HG03432 (cell line): ENCODE results near the gene SLC3A2.
"Not testable (repeated sequence)": the region's sequence is repeated elsewhere in the genome, so short reads cannot be mapped to it uniquely, and the experiment has no call there.

Experiments used
- ATAC-seq: cut with Tn5 transposase; IDR thresholded peaks from one replicate; pipeline ENCODE4 v1.9.1; 2021; ENCODE audit warnings: mild to moderate bottlenecking, moderate library complexity; ENCODE audit not compliant: unreplicated experiment

SLC3A2 gene

DNA sequence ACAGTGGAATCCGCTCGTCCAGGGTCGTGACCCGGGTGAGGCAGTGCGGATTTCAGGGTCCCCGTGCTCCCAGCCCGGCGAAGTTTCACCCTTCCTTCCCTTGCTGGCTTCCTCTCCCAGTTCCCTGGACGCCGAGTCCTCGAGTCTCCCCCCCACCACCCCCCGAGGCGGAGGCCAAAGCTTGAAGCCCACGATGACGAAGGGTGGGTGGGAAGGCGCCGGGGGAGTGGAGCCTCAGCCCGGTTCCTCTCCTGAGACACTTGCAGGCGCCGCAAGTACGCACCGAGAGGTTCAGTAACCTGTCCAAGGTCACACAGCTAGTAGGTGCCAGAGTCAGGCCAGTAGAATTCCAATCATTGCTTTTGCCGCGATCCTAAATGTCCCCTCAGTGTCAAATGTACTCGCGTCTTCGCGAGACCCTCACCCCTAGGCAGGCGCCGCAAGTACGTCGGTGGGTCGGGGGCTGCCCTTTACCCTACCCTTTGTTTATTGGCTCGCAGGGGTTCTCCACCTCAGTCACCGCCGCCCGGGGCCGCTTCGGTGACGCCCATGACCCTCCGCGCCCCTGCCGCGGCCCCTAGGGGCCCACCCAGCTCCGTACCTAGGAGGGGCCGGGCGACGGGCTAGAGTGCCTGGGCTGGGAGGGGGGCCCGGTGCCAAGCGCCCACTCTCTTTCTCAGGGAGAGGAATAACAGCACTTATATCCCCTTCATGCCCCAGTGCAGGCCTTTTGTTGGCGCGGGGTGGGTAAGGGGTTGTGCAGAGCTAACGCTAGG is 46.2 kb downstream of the SLC3A2 start:
- ATAC-seq = no peak

DNA sequence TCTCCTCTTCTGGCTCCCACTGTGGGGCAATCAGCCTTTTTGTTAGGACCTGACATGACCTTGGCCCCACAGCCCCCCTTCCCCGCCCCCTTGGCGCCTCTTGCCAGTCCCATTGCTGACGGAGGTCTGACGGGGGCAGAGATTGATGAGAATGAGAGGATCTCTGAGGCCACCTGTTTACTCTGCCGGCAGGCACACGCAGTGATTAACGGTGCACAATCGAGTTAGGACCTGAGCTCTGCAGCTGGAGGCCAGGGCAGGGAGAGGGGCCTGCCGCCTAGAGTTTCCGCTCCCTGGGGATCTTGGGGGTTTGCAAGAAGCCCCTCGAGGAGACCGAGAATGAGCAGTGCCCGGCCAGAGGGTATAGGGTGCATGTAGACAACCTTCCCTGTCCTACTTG is 47.3 kb downstream of the SLC3A2 start:
- no peak for ATAC-seq

DNA sequence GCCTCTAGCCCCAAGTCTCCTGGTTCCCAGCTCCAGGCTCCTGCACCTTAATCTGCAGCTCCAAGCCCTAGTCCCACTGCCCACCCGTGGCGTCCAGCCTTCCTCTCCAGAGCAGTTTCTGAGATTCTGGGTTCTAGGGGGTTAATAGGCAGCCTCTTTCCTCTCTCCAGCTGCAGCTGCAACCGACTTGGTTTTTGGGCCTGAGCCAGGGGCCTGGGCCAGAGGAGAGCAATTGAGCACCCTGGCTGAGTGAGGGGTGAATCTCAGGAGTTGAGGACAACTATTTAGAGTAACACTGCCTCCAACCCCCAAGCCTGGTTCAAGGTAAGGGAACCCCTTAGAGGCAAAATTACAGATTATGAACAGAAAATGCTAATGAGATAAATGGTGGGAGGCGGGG is 49.5 kb downstream of the SLC3A2 start:
- no peak for ATAC-seq

DNA sequence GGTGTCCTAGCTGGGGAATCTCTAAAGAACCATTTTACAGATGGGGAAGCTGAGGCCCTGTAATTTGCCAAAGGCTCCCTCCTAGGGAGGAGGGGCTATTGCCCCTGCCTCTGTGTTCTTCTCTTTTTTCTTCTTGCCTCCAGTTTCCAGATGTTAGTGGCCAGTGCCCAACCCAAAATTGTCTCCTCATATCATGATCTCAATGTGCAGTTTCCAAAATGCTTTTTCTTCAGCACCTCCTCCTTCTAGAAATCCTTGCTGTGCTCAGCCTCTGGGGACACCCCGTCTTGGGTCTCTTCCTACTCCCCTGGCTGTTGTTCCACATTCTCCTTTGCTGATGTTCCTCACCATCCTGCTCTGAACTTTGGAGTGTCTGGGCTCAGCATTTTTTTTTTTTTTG is 50.0 kb downstream of the SLC3A2 start:
- no peak for ATAC-seq

DNA sequence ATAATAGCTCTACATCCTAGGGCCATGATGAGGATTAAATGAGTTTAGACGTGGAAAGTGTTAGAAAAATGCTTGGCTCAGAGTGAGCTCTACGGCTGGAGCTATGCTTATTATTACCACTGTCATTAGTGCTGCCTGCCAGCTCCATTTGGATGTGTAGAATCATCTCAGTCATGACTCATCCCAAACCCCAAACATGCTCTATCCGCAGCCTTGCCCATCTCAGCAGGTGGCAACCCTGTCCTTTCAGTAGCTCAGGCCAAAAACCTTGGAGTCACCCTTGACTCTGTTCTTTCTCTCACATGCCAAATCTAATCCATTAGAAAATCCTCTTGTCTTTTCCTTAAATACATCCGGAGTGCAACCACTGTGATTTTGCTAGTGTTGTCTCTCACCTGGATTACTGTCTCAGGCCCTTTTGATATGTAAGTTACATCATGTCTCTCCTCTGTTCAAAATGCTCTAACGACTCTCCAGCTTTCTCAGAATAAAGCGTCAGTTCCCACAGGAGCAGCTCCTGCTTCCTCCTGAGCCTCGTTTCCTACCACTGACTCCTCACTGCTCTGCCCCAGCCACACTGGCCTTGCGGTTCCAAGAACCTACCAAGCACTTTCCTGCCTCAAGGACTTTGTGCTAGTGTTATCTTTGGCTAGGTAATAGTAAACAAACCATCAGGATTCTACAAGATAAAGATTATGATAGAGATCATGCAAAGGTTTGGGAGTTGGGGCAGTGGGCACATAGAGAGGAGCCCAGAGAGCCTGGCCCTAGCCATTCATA is 51.0 kb downstream of the SLC3A2 start:
- ATAC-seq = no peak

DNA sequence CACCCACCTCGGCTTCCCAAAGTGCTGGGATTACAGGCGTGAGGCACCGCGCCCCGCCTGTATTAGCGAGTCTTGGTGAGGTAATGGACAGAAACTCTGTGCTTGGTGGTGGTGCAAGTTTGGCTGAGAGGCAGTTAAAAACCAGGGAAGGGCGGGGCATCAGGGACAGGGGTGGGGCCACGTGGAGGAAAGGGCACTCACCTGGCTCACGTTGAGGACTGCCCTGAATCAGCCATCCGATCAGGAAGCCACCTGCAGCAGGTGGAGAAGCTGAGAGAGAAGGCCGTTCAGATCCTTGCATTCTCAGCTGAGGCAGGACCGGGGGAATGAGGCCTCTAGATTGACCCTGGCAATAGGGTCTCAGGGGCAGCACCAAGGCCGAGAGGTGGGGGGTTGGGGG is 52.6 kb downstream of the SLC3A2 start:
- ATAC-seq = no peak

DNA sequence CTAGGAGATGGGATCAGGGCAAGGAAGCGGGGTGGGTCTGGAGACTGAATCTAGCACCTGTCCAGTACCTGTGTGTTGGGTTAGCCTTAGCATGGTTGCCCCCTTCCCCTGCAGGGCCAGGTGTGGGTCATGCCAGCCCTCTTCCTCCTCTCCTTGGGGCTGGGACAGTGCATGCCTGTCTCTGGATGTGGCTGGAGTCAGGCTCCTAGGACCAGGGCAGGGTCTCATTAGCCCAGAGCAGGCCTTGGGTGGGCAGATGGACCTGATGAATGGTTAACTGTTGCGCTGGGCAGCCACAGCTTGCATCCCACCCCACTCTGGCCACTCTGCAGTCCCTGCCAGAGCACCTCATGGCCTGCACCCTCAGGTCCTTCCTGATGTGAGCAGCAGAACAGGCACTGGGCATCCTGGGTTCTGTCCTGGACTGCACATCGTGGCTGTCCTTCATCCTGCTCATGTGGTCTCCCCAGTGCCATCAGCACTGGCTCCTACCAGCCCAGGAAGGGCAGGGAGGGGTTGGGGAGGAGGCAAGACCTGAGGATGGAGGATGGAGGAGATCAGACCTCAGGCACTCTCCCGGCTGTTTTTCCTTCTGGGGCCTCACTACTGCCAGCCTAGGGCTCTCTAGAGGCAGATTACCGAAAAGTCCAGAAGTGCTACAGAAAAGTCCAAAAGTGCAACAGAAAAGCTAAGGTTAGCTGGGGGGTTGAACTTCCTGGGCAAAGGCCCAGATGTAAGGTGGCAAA is 53.2 kb downstream of the SLC3A2 start:
- no peak for ATAC-seq

DNA sequence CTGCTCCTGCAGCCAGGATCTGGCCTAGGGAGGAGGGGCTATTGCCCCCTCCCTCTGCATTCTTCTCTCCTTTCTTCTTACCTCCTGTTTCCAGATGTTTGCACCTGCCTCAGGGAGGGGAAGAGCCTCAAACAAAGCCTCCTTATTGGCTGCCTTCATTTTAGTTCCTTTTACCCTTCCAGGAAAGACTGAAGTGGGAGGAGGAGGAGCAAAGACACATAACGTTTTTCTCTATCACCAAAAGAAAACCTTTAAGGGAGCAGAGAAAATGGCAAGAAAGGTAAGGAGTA is 53.7 kb downstream of the SLC3A2 start:
- ATAC-seq = no peak

DNA sequence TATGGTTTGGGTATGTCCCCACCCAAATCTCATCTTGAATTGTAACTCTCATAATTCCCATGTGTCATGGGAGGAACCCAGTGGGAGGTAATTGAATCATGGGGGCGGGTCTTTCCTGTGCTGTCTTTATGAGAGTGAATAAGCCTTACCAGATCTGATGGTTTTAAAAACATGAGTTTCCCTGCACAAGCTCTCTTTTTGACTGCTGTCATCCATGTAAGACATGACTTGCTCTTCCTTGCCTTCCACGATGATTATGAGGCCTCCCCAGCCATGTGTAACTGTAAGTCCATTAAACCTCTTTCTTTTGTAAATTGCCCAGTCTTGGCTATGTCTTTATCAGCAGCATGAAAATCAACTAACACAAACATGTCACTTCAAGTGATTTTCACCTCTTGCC is 56.8 kb downstream of the SLC3A2 start:
- not testable (repeated sequence) for ATAC-seq
